Body of pancreas (tissue), 4 donors: ENCODE results near the gene NELL2.

ENCODE experiments used
- POLR2A ChIP-seq, 3 donors: fragments of 450-650 bp; IDR thresholded peaks; one replicate each; pipeline ENCODE4 v1.6.1; 2016; ENCODE audit warnings: antibody characterized with exemption in 3 of 3, mild to moderate bottlenecking in 2 of 3
- TF ChIP-seq, protein P1 (sequence below), 7 experiments: fragments of 450-650 bp in 4 of 7; fragments of 200-600 bp in 3 of 7; sonication (generic) in 3 of 7; IDR thresholded peaks; one replicate each; pipeline ENCODE4 v1.5.1; 2016 to 2019; ENCODE audit warnings: antibody characterized with exemption in 7 of 7

DNA sequence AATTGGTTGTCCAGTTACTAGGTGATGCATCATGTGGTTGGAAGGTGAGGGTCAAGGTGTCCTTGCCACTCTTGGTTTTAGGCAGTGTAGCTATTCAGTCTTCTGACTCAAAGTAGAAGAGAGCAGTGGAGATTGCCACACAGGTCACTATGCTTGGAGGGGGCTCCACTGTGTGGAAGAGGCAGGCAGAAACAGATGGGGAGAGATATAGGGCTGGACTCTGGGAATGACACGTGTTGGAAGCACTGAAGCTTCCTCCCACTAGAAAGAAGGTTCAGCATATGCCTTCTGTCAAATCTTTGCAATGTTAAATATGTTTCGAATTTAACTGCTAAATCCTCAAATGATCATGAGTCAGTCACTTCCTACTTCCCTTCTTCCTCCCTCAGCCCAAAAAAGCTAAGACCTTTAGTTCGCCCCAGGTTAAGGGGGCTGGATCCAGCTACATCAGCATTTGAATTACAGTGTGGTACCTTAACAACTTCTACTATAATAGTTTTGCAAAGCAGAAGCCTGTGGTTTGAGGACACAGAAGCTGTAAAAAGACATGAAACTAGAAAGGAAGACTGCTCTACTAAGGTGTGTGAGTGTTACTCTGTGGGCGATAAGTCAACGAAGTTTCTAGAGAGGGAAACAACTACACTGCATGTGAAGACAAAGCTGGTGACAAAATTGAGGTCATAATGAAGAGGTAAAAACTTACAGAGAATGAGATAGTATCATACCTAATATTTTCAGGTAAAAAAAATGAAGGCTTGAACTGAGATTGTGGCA is 228.0 kb downstream of the NELL2 start:
- TF ChIP-seq, protein P1, sequence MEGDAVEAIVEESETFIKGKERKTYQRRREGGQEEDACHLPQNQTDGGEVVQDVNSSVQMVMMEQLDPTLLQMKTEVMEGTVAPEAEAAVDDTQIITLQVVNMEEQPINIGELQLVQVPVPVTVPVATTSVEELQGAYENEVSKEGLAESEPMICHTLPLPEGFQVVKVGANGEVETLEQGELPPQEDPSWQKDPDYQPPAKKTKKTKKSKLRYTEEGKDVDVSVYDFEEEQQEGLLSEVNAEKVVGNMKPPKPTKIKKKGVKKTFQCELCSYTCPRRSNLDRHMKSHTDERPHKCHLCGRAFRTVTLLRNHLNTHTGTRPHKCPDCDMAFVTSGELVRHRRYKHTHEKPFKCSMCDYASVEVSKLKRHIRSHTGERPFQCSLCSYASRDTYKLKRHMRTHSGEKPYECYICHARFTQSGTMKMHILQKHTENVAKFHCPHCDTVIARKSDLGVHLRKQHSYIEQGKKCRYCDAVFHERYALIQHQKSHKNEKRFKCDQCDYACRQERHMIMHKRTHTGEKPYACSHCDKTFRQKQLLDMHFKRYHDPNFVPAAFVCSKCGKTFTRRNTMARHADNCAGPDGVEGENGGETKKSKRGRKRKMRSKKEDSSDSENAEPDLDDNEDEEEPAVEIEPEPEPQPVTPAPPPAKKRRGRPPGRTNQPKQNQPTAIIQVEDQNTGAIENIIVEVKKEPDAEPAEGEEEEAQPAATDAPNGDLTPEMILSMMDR (IDR thresholded peaks at IDR 0.05), result no peak
- no peak for TF ChIP-seq POLR2A (IDR thresholded peaks at IDR 0.05)
